ENCODE data around the gene FOXN3. TPM values are rescaled to one million over a fixed set of nuclear protein-coding genes. Genes with fewer than 3 reads are reported as not detected.
"Not testable (repeated sequence)": the region's sequence is repeated elsewhere in the genome, so short reads cannot be mapped to it uniquely, and the experiment has no call there.

Gene FOXN3
- total RNA-seq, 2 donors from 2014 or later: 61.2 to 84.1 TPM

GRCh38 chr14:89160437-89160836, 256.6 kb downstream of the FOXN3 start:
- 90 to 92% methylated on average over 6 to 7 of the region's 7 CpGs for WGBS, 2 experiments (ENCODE audit: insufficient coverage in 1 of 2, insufficient read length in 1 of 2)
- peaks cover 44% of the 10 kb centered on the region for H3K36me3 Mint-ChIP-seq (ENCODE audit: low read depth)

GRCh38 chr14:89158701-89159100, 258.3 kb downstream of the FOXN3 start:
- 96% methylated on average over 11 of the region's 11 CpGs; no CpG with 5 or more reads in 1 of the 2 experiments for WGBS, 2 experiments (ENCODE audit: insufficient coverage in 1 of 2, insufficient read length in 1 of 2)
- Mint-ChIP-seq H3K36me3 (ENCODE audit: low read depth) (peaks cover 35% of the 10 kb centered on the region), H3K27me3 (ENCODE audit: insufficient read depth) (no peaks in the 10 kb centered on the region), H3K9me3 (no peaks in the 10 kb centered on the region), H3K4me3 (no peak overlapping the region), H3K27ac (no peak overlapping the region), H3K4me1 (no peaks in the 10 kb centered on the region)
- DNase-seq: no peak
- no peaks in the 10 kb centered on the region for H3K9me3 ChIP-seq (ENCODE audit: control insufficient read depth, low read length)
- no peak for TF ChIP-seq CTCF (conservative IDR thresholded peaks at IDR 0.05)
- no peak overlapping the region for H3K27ac ChIP-seq (ENCODE audit: low read depth, low read length)
- no peak overlapping the region for H3K9ac ChIP-seq (ENCODE audit: extremely low read depth, low read length, poor library complexity, severe bottlenecking)
- H3K4me1 ChIP-seq (ENCODE audit: control insufficient read depth, insufficient read depth, low read length): no peaks in the 10 kb centered on the region
- peaks cover 5% of the 10 kb centered on the region for H3K36me3 ChIP-seq (ENCODE audit: control insufficient read depth, insufficient read depth, low read length)
- H3K4me3 ChIP-seq (ENCODE audit: low read length): no peak overlapping the region
- H3K27me3 ChIP-seq (ENCODE audit: control insufficient read depth, insufficient read depth, low read length, poor library complexity, severe bottlenecking): no peaks in the 10 kb centered on the region

More at GRCh38 chr14:89160437-89160836, 256.6 kb downstream of the FOXN3 start:
- Mint-ChIP-seq H3K9me3 (no peaks in the 10 kb centered on the region), H3K4me3 (no peak overlapping the region), H3K27me3 (ENCODE audit: insufficient read depth) (no peaks in the 10 kb centered on the region), H3K27ac (no peak overlapping the region), H3K4me1 (no peaks in the 10 kb centered on the region)
- DNase-seq: no peak
- TF ChIP-seq CTCF (conservative IDR thresholded peaks at IDR 0.05): no peak
- H3K36me3 ChIP-seq (ENCODE audit: control insufficient read depth, insufficient read depth, low read length): peaks cover 5% of the 10 kb centered on the region
- no peaks in the 10 kb centered on the region for H3K4me1 ChIP-seq (ENCODE audit: control insufficient read depth, insufficient read depth, low read length)
- no peaks in the 10 kb centered on the region for H3K27me3 ChIP-seq (ENCODE audit: control insufficient read depth, insufficient read depth, low read length, poor library complexity, severe bottlenecking)
- no peak overlapping the region for H3K9ac ChIP-seq (ENCODE audit: extremely low read depth, low read length, poor library complexity, severe bottlenecking)
- H3K4me3 ChIP-seq (ENCODE audit: low read length): no peak overlapping the region
- H3K9me3 ChIP-seq (ENCODE audit: control insufficient read depth, low read length): no peaks in the 10 kb centered on the region
- no peak overlapping the region for H3K27ac ChIP-seq (ENCODE audit: low read depth, low read length)

- not testable (repeated sequence) for DNase-seq; H3K9ac ChIP-seq (ENCODE audit: extremely low read depth, low read length, poor library complexity, severe bottlenecking); H3K4me1 ChIP-seq (ENCODE audit: control insufficient read depth, insufficient read depth, low read length); H3K27ac Mint-ChIP-seq; H3K9me3 ChIP-seq (ENCODE audit: control insufficient read depth, low read length); H3K27me3 Mint-ChIP-seq (ENCODE audit: insufficient read depth); H3K27ac ChIP-seq (ENCODE audit: low read depth, low read length); H3K4me3 ChIP-seq (ENCODE audit: low read length); H3K4me3 Mint-ChIP-seq; H3K9me3 Mint-ChIP-seq; H3K36me3 ChIP-seq (ENCODE audit: control insufficient read depth, insufficient read depth, low read length); H3K4me1 Mint-ChIP-seq; H3K27me3 ChIP-seq (ENCODE audit: control insufficient read depth, insufficient read depth, low read length, poor library complexity, severe bottlenecking)
- H3K36me3 Mint-ChIP-seq (ENCODE audit: low read depth): peaks cover 34% of the 10 kb centered on the region
- 79 to 92% methylated on average over 5 to 7 of the region's 7 CpGs for WGBS, 2 experiments (ENCODE audit: insufficient coverage in 1 of 2, insufficient read length in 1 of 2)
Observed at GRCh38 chr14:89158104-89158503, 258.9 kb downstream of the FOXN3 start.

GRCh38 chr14:89155491-89155890, 261.5 kb downstream of the FOXN3 start:
- 95 to 100% methylated on average over 2 to 5 of the region's 5 CpGs for WGBS, 2 experiments (ENCODE audit: insufficient coverage in 1 of 2, insufficient read length in 1 of 2)
- H3K9ac ChIP-seq (ENCODE audit: extremely low read depth, low read length, poor library complexity, severe bottlenecking): no peak overlapping the region
- H3K36me3 Mint-ChIP-seq (ENCODE audit: low read depth): peaks cover 10% of the 10 kb centered on the region
- no peak overlapping the region for H3K27ac Mint-ChIP-seq
- no peak overlapping the region for H3K4me3 ChIP-seq (ENCODE audit: low read length)
- no peaks in the 10 kb centered on the region for H3K4me1 Mint-ChIP-seq
- TF ChIP-seq CTCF (conservative IDR thresholded peaks at IDR 0.05): no peak
- H3K9me3 ChIP-seq (ENCODE audit: control insufficient read depth, low read length): no peaks in the 10 kb centered on the region
- DNase-seq: no peak
- no peaks in the 10 kb centered on the region for H3K27me3 Mint-ChIP-seq (ENCODE audit: insufficient read depth)
- H3K36me3 ChIP-seq (ENCODE audit: control insufficient read depth, insufficient read depth, low read length): no peaks in the 10 kb centered on the region
- H3K9me3 Mint-ChIP-seq: peaks cover 4% of the 10 kb centered on the region
- H3K27me3 ChIP-seq (ENCODE audit: control insufficient read depth, insufficient read depth, low read length, poor library complexity, severe bottlenecking): no peaks in the 10 kb centered on the region
- no peaks in the 10 kb centered on the region for H3K4me1 ChIP-seq (ENCODE audit: control insufficient read depth, insufficient read depth, low read length)
- no peak overlapping the region for H3K27ac ChIP-seq (ENCODE audit: low read depth, low read length)
- no peak overlapping the region for H3K4me3 Mint-ChIP-seq

GRCh38 chr14:89151693-89152092, 265.3 kb downstream of the FOXN3 start:
- H3K4me1 ChIP-seq (ENCODE audit: control insufficient read depth, insufficient read depth, low read length); H3K4me1 Mint-ChIP-seq; DNase-seq; H3K4me3 ChIP-seq (ENCODE audit: low read length); H3K27me3 Mint-ChIP-seq (ENCODE audit: insufficient read depth); H3K27me3 ChIP-seq (ENCODE audit: control insufficient read depth, insufficient read depth, low read length, poor library complexity, severe bottlenecking); H3K36me3 ChIP-seq (ENCODE audit: control insufficient read depth, insufficient read depth, low read length); H3K27ac ChIP-seq (ENCODE audit: low read depth, low read length); H3K9me3 ChIP-seq (ENCODE audit: control insufficient read depth, low read length); H3K4me3 Mint-ChIP-seq; H3K9ac ChIP-seq (ENCODE audit: extremely low read depth, low read length, poor library complexity, severe bottlenecking); H3K36me3 Mint-ChIP-seq (ENCODE audit: low read depth); H3K27ac Mint-ChIP-seq; H3K9me3 Mint-ChIP-seq: not testable (repeated sequence)
- WGBS, 2 experiments (ENCODE audit: insufficient coverage in 1 of 2, insufficient read length in 1 of 2): 92 to 100% methylated on average over 1 to 2 of the region's 2 CpGs
